Neural cell (in vitro differentiated cells): ENCODE measurements around the gene CNOT10. TPM values are rescaled to one million over a fixed set of nuclear protein-coding genes. Genes with fewer than 3 reads are reported as not detected.

Experiments
- H2AFZ ChIP-seq: fragments of 200-600, 300-800 bp; sonication (generic), shearing (Covaris generic); 2 replicates; pipeline ENCODE4 v1.6.0; 2014; ENCODE audit warnings: low read depth, mild to moderate bottlenecking, antibody characterized with exemption, low read length, moderate library complexity
- H3F3A ChIP-seq: fragments of 200-600 bp; shearing (Covaris generic); 2 replicates; pipeline ENCODE4 v1.6.1; 2016; ENCODE audit warnings: mild to moderate bottlenecking, moderate library complexity, mixed read lengths, antibody characterized with exemption, low read length; ENCODE audit not compliant: insufficient read depth, poor library complexity, severe bottlenecking
- H3K27ac ChIP-seq: fragments of 200-600, 300-800 bp; sonication (generic), shearing (Covaris generic); 2 replicates; pipeline ENCODE4 v1.5.1; 2014; ENCODE audit warnings: mild to moderate bottlenecking, low read length, moderate library complexity
- H3K27me3 ChIP-seq: fragments of 300-800, 200-600 bp; sonication (generic), shearing (Covaris generic); 2 replicates; pipeline ENCODE4 v1.6.0; 2014; ENCODE audit warnings: mild to moderate bottlenecking, low read depth, low read length, moderate library complexity; ENCODE audit not compliant: insufficient read depth
- H3K36me3 ChIP-seq: fragments of 300-800, 200-600 bp; sonication (generic), shearing (Covaris generic); 2 replicates; pipeline ENCODE4 v1.5.1; 2014; ENCODE audit warnings: mild to moderate bottlenecking, antibody characterized with exemption, low read length, moderate library complexity; ENCODE audit not compliant: insufficient read depth
- H3K4me2 ChIP-seq: fragments of 300-800, 200-600 bp; sonication (generic), shearing (Covaris generic); 2 replicates; pipeline ENCODE4 v1.6.0; 2014; ENCODE audit warnings: mild to moderate bottlenecking, low read length
- H3K4me3 ChIP-seq: fragments of 300-800, 200-600 bp; sonication (generic), shearing (Covaris generic); 2 replicates; pipeline ENCODE4 v1.5.1; 2014; ENCODE audit warnings: mild to moderate bottlenecking, low read length, moderate library complexity
- H3K79me2 ChIP-seq: fragments of 200-600 bp; shearing (Covaris generic); replicated peaks from 2 replicates; pipeline ENCODE4 v1.6.0; 2014; ENCODE audit warnings: mild to moderate bottlenecking, low read length, moderate library complexity; ENCODE audit not compliant: insufficient read depth
- H3K9ac ChIP-seq: fragments of 300-800, 200-600 bp; sonication (generic), shearing (Covaris generic); 2 replicates; pipeline ENCODE4 v1.6.1; 2016; ENCODE audit warnings: mild to moderate bottlenecking, low read length, mixed read lengths
- H3K9me2 ChIP-seq: fragments of 200-600 bp; shearing (Covaris generic); 2 replicates; pipeline ENCODE4 v1.6.1; 2016; ENCODE audit warnings: mild to moderate bottlenecking, low read length, mixed read lengths; ENCODE audit not compliant: insufficient read depth
- H3K9me3 ChIP-seq: fragments of 200-600, 300-800 bp; sonication (generic), shearing (Covaris generic); 2 replicates; pipeline ENCODE4 v1.6.1; 2016; ENCODE audit warnings: mild to moderate bottlenecking, mixed run types, low read length, moderate library complexity, mixed read lengths
- H4K20me1 ChIP-seq: fragments of 200-600 bp; shearing (Covaris generic); 2 replicates; pipeline ENCODE4 v1.6.1; 2016; ENCODE audit warnings: mild to moderate bottlenecking, mixed run types; ENCODE audit not compliant: insufficient read depth
- EP300 ChIP-seq: fragments of 450-650 bp; conservative IDR thresholded peaks from 2 replicates; pipeline ENCODE4 v1.6.1; 2014; ENCODE audit warnings: antibody characterized with exemption, mild to moderate bottlenecking, moderate library complexity; ENCODE audit not compliant: poor library complexity, severe bottlenecking
- EZH2 ChIP-seq: fragments of 200-600, 300-800 bp; shearing (Covaris generic), sonication (generic); IDR thresholded peaks from 2 replicates; pipeline ENCODE4 v1.6.1; 2014; ENCODE audit warnings: antibody characterized with exemption, low read length, borderline replicate concordance, mild to moderate bottlenecking; ENCODE audit not compliant: insufficient read depth, poor library complexity, severe bottlenecking
- MXI1 ChIP-seq: fragments of 450-650 bp; conservative IDR thresholded peaks from 2 replicates; pipeline ENCODE4 v1.6.1; 2014; ENCODE audit warnings: antibody characterized with exemption, mild to moderate bottlenecking; ENCODE audit not compliant: poor library complexity, severe bottlenecking
- POLR2AphosphoS5 ChIP-seq: IDR thresholded peaks from 2 replicates; pipeline ENCODE4 v1.6.1; 2012
- RAD21 ChIP-seq: fragments of 450-650 bp; conservative IDR thresholded peaks from 2 replicates; pipeline ENCODE4 v1.6.1; 2014; ENCODE audit warnings: antibody characterized with exemption, mild to moderate bottlenecking, moderate library complexity
- SMC3 ChIP-seq: fragments of 450-650 bp; conservative IDR thresholded peaks from 2 replicates; pipeline ENCODE4 v1.6.1; 2014; ENCODE audit warnings: antibody characterized with exemption, mild to moderate bottlenecking, moderate library complexity; ENCODE audit not compliant: poor library complexity
- TAF1 ChIP-seq: IDR thresholded peaks from 2 replicates; pipeline ENCODE4 v1.6.1; 2012; ENCODE audit warnings: low read depth
- polyA plus RNA-seq: library from polyadenylated mRNA; depleted of rRNA; stranded (reverse); fragments of >200 nt; gene quantifications from 2 replicates; pipeline ENCODE4 v1.2.3, GENCODE V29; 2014
- TF ChIP-seq, protein P1 (sequence below): fragments of 450-650 bp; IDR thresholded peaks from 2 replicates; pipeline ENCODE4 v1.5.1; 2014; ENCODE audit warnings: antibody characterized with exemption, mild to moderate bottlenecking, moderate library complexity; ENCODE audit not compliant: poor library complexity, severe bottlenecking
- TF ChIP-seq, protein P2 (sequence below): IDR thresholded peaks from 2 replicates; pipeline ENCODE4 v1.6.1; 2012; ENCODE audit warnings: borderline replicate concordance

The CNOT10 gene
- polyA plus RNA-seq, 1 donor from 2014 or later: 53.8 TPM

DNA sequence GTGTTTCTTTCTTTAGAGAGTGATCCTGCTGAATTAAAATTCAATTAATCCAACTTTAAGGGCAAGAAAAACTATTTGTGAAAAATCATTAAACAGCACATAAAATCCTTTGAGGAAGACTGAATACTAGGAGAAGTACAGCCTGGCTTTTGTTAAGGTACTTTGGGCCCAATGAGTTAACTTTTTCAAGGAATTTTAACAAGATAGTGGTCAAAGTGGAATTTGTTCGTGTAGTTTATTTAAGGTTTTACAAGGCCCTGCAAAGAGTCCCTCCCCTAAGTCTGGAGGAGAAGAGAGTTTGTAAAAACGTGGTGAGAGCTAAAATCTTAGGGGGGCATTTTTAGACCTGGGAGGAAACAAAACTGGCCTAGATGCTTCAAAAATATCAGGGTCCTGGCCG, 106.8 kb downstream of the CNOT10 start:
- Histone ChIP-seq H4K20me1 (no peaks in the 10 kb centered on the region), H3K27ac (no peak overlapping the region), H3K4me3 (no peak overlapping the region), H2AFZ (no peak overlapping the region), H3K9me2 (no peaks in the 10 kb centered on the region), H3K4me2 (no peak overlapping the region), H3K79me2 (no peaks in the 10 kb centered on the region), H3K27me3 (no peaks in the 10 kb centered on the region), H3K9ac (no peak overlapping the region), H3F3A (no peaks in the 10 kb centered on the region), H3K9me3 (no peaks in the 10 kb centered on the region), H3K36me3 (no peaks in the 10 kb centered on the region)
- no peak for TF ChIP-seq RAD21
- TF ChIP-seq, protein P1, sequence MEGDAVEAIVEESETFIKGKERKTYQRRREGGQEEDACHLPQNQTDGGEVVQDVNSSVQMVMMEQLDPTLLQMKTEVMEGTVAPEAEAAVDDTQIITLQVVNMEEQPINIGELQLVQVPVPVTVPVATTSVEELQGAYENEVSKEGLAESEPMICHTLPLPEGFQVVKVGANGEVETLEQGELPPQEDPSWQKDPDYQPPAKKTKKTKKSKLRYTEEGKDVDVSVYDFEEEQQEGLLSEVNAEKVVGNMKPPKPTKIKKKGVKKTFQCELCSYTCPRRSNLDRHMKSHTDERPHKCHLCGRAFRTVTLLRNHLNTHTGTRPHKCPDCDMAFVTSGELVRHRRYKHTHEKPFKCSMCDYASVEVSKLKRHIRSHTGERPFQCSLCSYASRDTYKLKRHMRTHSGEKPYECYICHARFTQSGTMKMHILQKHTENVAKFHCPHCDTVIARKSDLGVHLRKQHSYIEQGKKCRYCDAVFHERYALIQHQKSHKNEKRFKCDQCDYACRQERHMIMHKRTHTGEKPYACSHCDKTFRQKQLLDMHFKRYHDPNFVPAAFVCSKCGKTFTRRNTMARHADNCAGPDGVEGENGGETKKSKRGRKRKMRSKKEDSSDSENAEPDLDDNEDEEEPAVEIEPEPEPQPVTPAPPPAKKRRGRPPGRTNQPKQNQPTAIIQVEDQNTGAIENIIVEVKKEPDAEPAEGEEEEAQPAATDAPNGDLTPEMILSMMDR: no peak
- no peak for TF ChIP-seq SMC3
- TF ChIP-seq, protein P2, sequence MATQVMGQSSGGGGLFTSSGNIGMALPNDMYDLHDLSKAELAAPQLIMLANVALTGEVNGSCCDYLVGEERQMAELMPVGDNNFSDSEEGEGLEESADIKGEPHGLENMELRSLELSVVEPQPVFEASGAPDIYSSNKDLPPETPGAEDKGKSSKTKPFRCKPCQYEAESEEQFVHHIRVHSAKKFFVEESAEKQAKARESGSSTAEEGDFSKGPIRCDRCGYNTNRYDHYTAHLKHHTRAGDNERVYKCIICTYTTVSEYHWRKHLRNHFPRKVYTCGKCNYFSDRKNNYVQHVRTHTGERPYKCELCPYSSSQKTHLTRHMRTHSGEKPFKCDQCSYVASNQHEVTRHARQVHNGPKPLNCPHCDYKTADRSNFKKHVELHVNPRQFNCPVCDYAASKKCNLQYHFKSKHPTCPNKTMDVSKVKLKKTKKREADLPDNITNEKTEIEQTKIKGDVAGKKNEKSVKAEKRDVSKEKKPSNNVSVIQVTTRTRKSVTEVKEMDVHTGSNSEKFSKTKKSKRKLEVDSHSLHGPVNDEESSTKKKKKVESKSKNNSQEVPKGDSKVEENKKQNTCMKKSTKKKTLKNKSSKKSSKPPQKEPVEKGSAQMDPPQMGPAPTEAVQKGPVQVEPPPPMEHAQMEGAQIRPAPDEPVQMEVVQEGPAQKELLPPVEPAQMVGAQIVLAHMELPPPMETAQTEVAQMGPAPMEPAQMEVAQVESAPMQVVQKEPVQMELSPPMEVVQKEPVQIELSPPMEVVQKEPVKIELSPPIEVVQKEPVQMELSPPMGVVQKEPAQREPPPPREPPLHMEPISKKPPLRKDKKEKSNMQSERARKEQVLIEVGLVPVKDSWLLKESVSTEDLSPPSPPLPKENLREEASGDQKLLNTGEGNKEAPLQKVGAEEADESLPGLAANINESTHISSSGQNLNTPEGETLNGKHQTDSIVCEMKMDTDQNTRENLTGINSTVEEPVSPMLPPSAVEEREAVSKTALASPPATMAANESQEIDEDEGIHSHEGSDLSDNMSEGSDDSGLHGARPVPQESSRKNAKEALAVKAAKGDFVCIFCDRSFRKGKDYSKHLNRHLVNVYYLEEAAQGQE: no peak
- no peak for TF ChIP-seq MXI1
- no peak for TF ChIP-seq TAF1
- TF ChIP-seq EZH2: no peak
- TF ChIP-seq POLR2AphosphoS5: no peak
- TF ChIP-seq EP300: no peak

DNA sequence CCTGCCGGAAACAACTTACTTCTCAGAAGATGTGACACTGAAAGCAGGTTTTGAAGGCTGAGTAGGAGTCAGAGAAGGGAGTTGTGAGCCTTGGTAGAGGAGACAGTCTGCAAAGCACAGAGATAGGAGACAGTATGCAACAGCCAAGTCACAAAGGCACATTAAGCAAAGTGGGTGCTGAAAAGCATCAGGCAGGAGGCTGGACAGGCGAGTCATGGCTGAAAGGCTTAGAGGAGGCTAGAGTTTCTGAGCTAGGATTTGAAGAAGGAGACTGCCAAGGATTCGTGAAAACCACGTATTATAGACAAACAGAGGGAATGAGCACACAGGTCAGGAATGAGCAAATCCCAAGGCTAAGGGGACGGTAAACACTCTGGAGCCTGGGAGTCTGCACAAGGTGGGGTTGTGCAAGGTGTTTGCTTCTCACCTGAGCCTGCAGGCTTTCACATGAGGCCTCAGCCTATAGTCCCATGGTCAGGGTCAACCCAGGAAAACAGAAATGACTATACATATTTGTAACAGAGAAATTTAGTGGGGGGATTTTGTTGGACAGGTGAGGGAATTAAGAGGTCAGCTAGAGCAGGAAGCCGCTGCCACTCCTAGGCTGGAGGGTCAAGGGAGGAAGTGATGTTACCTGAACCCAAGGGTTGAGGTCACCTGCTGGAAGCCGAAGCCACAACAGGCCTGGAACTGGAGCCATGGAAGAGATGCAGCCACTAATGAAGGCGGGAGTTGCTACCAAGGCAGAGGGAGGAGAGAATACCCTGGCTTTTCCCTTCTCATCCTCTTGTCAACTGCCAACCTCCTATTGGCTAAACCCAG, 109.7 kb downstream of the CNOT10 start:
- H3K9ac ChIP-seq: no peak overlapping the region

More for the DNA sequence above, 109.7 kb downstream of the CNOT10 start:
- Histone ChIP-seq H3K27ac (no peak overlapping the region), H3K36me3 (no peaks in the 10 kb centered on the region), H3F3A (no peaks in the 10 kb centered on the region), H3K9me2 (no peaks in the 10 kb centered on the region), H3K4me2 (no peak overlapping the region), H3K27me3 (no peaks in the 10 kb centered on the region), H3K4me3 (no peak overlapping the region), H2AFZ (no peak overlapping the region), H4K20me1 (no peaks in the 10 kb centered on the region), H3K79me2 (no peaks in the 10 kb centered on the region), H3K9me3 (no peaks in the 10 kb centered on the region)
- TF ChIP-seq SMC3: no peak
- TF ChIP-seq RAD21: no peak
- TF ChIP-seq, protein P1: no peak
- no peak for TF ChIP-seq EP300
- TF ChIP-seq POLR2AphosphoS5: no peak
- TF ChIP-seq, protein P2: no peak
- TF ChIP-seq TAF1: no peak
- no peak for TF ChIP-seq EZH2
- no peak for TF ChIP-seq MXI1
